Stimulated activated CD4-positive, alpha-beta T cell treated with anti-CD3 and anti-CD28 coated beads, TNF-alpha, amount 100 ng/mL, for 4 hours (primary cell): ENCODE results near the gene DHRS7B.

Source experiments
- DNase-seq, 3 experiments: peaks; one replicate each; pipeline ENCODE4 v3.0.0-alpha.2; 2020; ENCODE audit warnings: low read depth in 3 of 3

DHRS7B gene

DNA sequence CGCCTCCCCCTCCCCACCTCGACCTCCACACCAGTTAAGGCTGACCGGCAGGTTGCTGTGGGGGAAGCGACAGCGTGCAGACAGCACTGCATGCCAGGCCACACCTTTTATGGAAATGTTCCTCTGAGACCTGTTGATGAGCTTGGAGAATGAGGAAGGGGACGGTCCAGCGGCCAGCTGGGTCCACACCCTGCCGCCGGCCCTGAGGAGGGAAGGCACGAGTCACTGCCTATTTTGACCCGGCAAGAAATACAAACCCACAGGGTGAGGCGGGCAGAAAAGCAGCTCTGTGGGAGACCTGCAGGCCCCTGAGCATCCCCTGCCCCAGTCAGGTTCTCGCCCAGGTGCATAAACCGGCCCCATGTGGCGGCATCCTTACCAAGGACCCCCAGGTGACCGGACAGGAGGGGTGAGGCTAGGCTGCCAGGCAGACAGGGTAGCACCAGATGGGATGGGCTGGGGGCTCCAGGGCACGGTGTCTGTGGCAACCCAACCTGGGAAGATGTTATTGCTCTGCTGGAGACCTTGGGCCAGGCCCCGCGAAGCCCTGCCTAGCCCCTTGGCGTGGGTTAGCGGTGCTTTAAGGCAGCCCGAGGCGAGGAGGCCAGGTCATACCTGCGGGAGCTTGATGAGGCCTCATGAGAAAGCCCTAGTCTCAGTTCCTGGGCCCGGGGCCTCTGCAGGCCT, 113.7 kb downstream of the DHRS7B start:
- no peak for DNase-seq
